Right lobe of liver (tissue), 6 donors: ENCODE results near the gene MAPKAP1. TPM values are rescaled to one million over a fixed set of nuclear protein-coding genes. Genes with fewer than 3 reads are reported as not detected.

Experiments
- ATAC-seq, 4 donors: fragments of 200-7000 bp; cut with Tn5 transposase; one replicate each; pipeline ENCODE4 v1.9.1; 2020; ENCODE audit warnings: mild to moderate bottlenecking in 4 of 4, moderate library complexity in 4 of 4
- DNase-seq, 3 donors: peaks; one replicate each; pipeline ENCODE4 v3.0.0-alpha.2; 2020
- H3K27ac ChIP-seq, 3 donors: fragments of 200-600 bp; one replicate each; pipeline ENCODE4 v1.8.0; 2022
- H3K27me3 ChIP-seq, 2 donors: fragments of 200-600 bp; one replicate each; pipeline ENCODE4 v1.8.0; 2022
- H3K36me3 ChIP-seq, 4 donors: fragments of 200-600 bp; sonication (generic) in 1 of 4; one replicate each; pipeline versions ENCODE4 v1.5.1 to v1.8.0; 2017 to 2022; ENCODE audit warnings: control low read depth in 1 of 4
- H3K4me1 ChIP-seq, 4 donors: fragments of 200-600 bp; sonication (generic) in 1 of 4; one replicate each; pipeline versions ENCODE4 v1.5.1 to v1.8.0; 2017 to 2022; ENCODE audit warnings: control low read depth in 1 of 4
- H3K4me3 ChIP-seq, 3 donors: fragments of 200-600 bp; one replicate each; pipeline ENCODE4 v1.8.0; 2022
- H3K9me3 ChIP-seq, 4 donors: fragments of 200-600 bp; sonication (generic) in 1 of 4; one replicate each; pipeline versions ENCODE4 v1.5.1 to v1.8.0; 2017 to 2022; ENCODE audit warnings: control low read depth in 1 of 4
- CTCF ChIP-seq, 4 donors: fragments of 200-600 bp in 3 of 4; fragments of 450-650 bp in 1 of 4; IDR thresholded peaks; one replicate each; pipeline versions ENCODE4 v1.5.1 to v1.8.0; 2016 to 2022; ENCODE audit warnings: antibody characterized with exemption in 4 of 4, mild to moderate bottlenecking in 2 of 4
- POLR2A ChIP-seq: fragments of 450-650 bp; IDR thresholded peaks from one replicate; pipeline ENCODE4 v1.6.1; 2017; ENCODE audit warnings: antibody characterized with exemption, mild to moderate bottlenecking
- WGBS: methylation state at CpG from one replicate; pipeline ENCODE4 v1.1.6; 2018; ENCODE audit warnings: low coverage, low lambda C conversion rate; ENCODE audit not compliant: insufficient coverage; ENCODE audit errors: missing lambda C conversion rate; 5-methylcytosine and 5-hydroxymethylcytosine counted together
- intact Hi-C, 2 donors: fragments of 100-400 bp; cut with DNase I; formaldehyde crosslinking; loops; one replicate each; pipeline versions ENCODE4 v1.11.2 to v1.14.1; 2022
- total RNA-seq, 6 experiments: library from RNA; depleted of rRNA in 2 of 6; stranded (reverse); fragments of >200 nt in 2 of 6; fragmentation: NEBNext Ultra II Directional in 3 of 6; extraction: Animal tissue kit (Norgen Biotek cat#: 25700) in 3 of 6; gene quantifications; one replicate each; pipeline versions ENCODE4 v1.1.0 to v1.2.4, GENCODE V29; 2016 to 2023
- donor health status: DM: no; HTN: yes; CAD: no.
- donor health status: DM: no; HTN: no; CAD: no.
- donor health status: DM: no; HTN: no; CAD: no.
- donor health status: DM: no; HTN: yes; CAD: no.
- donor health status: DM: no; HTN: yes; CAD: no.

The MAPKAP1 gene
- total RNA-seq, 6 experiments from 2014 or later: 29.6 to 53.2 (median 48.3) TPM

DNA sequence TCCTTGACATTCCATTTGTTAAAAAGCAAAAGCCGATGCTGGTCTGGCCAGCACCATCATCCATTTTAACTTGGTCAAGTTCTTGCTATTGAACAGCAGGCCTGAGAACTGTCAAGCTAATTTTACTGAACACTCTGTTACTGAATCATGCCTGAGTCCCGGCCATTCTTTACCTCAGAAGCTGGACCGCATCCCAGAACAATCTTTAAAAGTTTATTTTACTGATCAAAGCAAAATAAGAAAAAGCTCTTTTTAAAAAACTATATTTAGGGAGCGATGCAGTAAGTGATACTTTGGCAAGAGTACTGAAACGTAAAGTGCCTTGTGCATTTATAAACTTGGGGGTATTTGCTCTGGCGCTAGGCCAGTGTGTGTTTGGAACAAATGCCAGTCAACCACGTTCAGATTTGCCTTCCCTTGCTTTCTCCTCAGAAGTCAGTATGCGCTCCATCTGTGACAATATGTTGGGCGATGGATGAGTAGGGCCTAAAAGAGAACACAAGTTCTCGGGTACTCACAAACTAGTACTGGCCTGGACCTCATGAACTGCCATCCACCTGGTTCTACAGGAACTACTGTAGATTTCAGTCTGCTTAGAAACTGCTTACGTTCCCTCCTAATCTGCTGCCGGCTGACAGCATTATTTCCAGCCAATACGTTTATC, 161.9 kb downstream of the MAPKAP1 start:
- no peaks in the 10 kb centered on the region for H3K27me3 ChIP-seq
- H3K9me3 ChIP-seq: no peaks in the 10 kb centered on the region
- ATAC-seq: peak in 1 of 4 donors; percentile 5
- 60% methylated on average over 11 of the region's 13 CpGs for whole genome bisulfite sequencing
- H3K4me3 ChIP-seq: no peak overlapping the region
- no peaks in the 10 kb centered on the region for H3K36me3 ChIP-seq
- H3K27ac ChIP-seq: no peak overlapping the region
- DNase-seq: no peak
- H3K4me1 ChIP-seq: peaks cover 0 to 42% (median 6%) of the 10 kb centered on the region in 4 donors
- intact Hi-C loops: no loop called here
- TF ChIP-seq POLR2A (no peak), CTCF (IDR thresholded peaks at IDR 0.05) (no peak)

GRCh38 chr9:125544484-125544883, 162.5 kb downstream of the MAPKAP1 start:
- DNase-seq (no peak), ATAC-seq (no peak)
- intact Hi-C loops: no loop called here
- Histone ChIP-seq H3K27ac (no peak overlapping the region), H3K27me3 (no peaks in the 10 kb centered on the region), H3K9me3 (no peaks in the 10 kb centered on the region), H3K4me1 (peaks cover 0 to 36% (median 6%) of the 10 kb centered on the region in 4 donors), H3K4me3 (no peak overlapping the region), H3K36me3 (no peaks in the 10 kb centered on the region)
- WGBS: 90% methylated on average over 4 of the region's 4 CpGs
- no peak for TF ChIP-seq POLR2A
- no peak for TF ChIP-seq CTCF (IDR thresholded peaks at IDR 0.05)

DNA sequence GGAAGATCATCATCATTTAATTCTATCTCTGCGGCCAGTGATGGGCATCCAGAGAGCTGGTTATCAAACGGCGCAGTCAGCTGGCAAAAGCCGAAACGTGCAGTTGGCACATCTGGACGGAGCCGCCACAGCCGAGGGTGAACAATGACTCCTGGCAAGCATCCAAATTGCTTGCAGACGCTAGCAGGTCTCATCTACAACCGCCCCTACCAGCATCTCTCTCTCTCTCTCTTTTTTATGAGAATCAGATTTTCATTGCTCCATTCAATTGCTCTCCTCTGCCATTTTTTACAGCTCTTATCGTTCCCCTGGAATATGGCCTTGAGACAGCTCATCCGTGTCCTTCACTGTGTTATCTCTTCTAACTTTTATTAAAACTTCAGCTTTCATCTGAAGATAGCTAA, 165.2 kb downstream of the MAPKAP1 start:
- Histone ChIP-seq H3K4me3 (no peak overlapping the region), H3K27me3 (no peaks in the 10 kb centered on the region), H3K9me3 (no peaks in the 10 kb centered on the region), H3K27ac (no peak overlapping the region), H3K36me3 (no peaks in the 10 kb centered on the region), H3K4me1 (peaks cover 0 to 32% (median 8%) of the 10 kb centered on the region in 4 donors)
- DNase-seq (no peak), ATAC-seq (no peak)
- intact Hi-C loops: no loop called here
- TF ChIP-seq CTCF (IDR thresholded peaks at IDR 0.05): no peak
- no peak for TF ChIP-seq POLR2A
- 83% methylated on average over 7 of the region's 12 CpGs for WGBS

- Histone ChIP-seq H3K4me3 (no peak overlapping the region), H3K27ac (no peak overlapping the region), H3K36me3 (no peaks in the 10 kb centered on the region), H3K27me3 (no peaks in the 10 kb centered on the region), H3K9me3 (no peaks in the 10 kb centered on the region), H3K4me1 (peaks cover 0 to 35% (median 9%) of the 10 kb centered on the region in 4 donors)
- ATAC-seq (peak in 2 of 4 donors; percentile 40 to 53), DNase-seq (no peak)
- WGBS: 86% methylated on average over 2 of the region's 3 CpGs
- TF ChIP-seq CTCF (IDR thresholded peaks at IDR 0.05): no peak
- intact Hi-C loops: no loop called here
Measured at GRCh38 chr9:125540497-125540896, 166.5 kb downstream of the MAPKAP1 start.
